AG09319 (cell line): ENCODE results near the gene CHERP.
"Not testable (repeated sequence)": the region's sequence is repeated elsewhere in the genome, so short reads cannot be mapped to it uniquely, and the experiment has no call there.

ENCODE experiments used
- DNase-seq: peaks from one replicate; pipeline ENCODE4 v3.0.0-alpha.2; 2010; ENCODE audit warnings: low read depth; ENCODE audit errors: extremely low read depth
- CTCF ChIP-seq: IDR thresholded peaks from 2 replicates; pipeline ENCODE4 v1.5.1; 2011; ENCODE audit warnings: low read depth, mild to moderate bottlenecking, inconsistent platforms, low read length, moderate library complexity

The CHERP gene

GRCh38 chr19:16566161-16566560 lies 23.9 kb upstream of the CHERP start:
- no peak for TF ChIP-seq CTCF

GRCh38 chr19:16564842-16565241 lies 22.6 kb upstream of the CHERP start:
- TF ChIP-seq CTCF, result no peak
- no peak for DNase-seq

More at GRCh38 chr19:16566161-16566560, 23.9 kb upstream of the CHERP start:
- no peak for DNase-seq

- TF ChIP-seq CTCF, result no peak
- DNase-seq, result no peak
Observed at GRCh38 chr19:16562608-16563025, 20.4 kb upstream of the CHERP start.

- no peak for DNase-seq
- no peak for TF ChIP-seq CTCF
Observed at GRCh38 chr19:16561382-16561781, 19.1 kb upstream of the CHERP start.

- no peak for TF ChIP-seq CTCF
- DNase-seq, result no peak
Observed at GRCh38 chr19:16559780-16560276, 17.6 kb upstream of the CHERP start.

GRCh38 chr19:16554776-16555175 lies 12.5 kb upstream of the CHERP start:
- DNase-seq, result no peak
- no peak for TF ChIP-seq CTCF

- not testable (repeated sequence) for DNase-seq
Observed at GRCh38 chr19:16551902-16552301, 9.7 kb upstream of the CHERP start.

- DNase-seq, result no peak
- TF ChIP-seq CTCF, result no peak
Observed at GRCh38 chr19:16548956-16549355, 6.7 kb upstream of the CHERP start.
